Body of pancreas (tissue), 4 donors: Measurements from ENCODE around the gene RIPOR1. TPM values are rescaled to one million over a fixed set of nuclear protein-coding genes. Genes with fewer than 3 reads are reported as not detected.

Experiments
- ATAC-seq: fragments of 150-250 bp; one replicate; pipeline ENCODE4 v1.9.1; 2016
- DNase-seq, 4 donors: peaks; one replicate each; pipeline ENCODE4 v3.0.0-alpha.2; 2019
- H3K27ac ChIP-seq, 4 donors: fragments of 200-600 bp; sonication (generic); 1 replicate in 3 of 4; 2 replicates in 1 of 4; pipeline versions ENCODE4 v1.5.1 to v1.6.1; 2016 to 2019; ENCODE audit warnings: mild to moderate bottlenecking in 1 of 4, mixed read lengths in 1 of 4, moderate library complexity in 1 of 4
- H3K27me3 ChIP-seq, 2 donors: fragments of 200-600 bp; sonication (generic); one replicate each; pipeline ENCODE4 v1.6.0; 2016; ENCODE audit warnings: mild to moderate bottlenecking in 1 of 2
- H3K36me3 ChIP-seq, 2 donors: fragments of 200-600 bp; sonication (generic); replicated peaks in 1 of 2; 2 replicates each; pipeline ENCODE4 v1.5.1; 2016; ENCODE audit warnings: low read depth in 2 of 2; ENCODE audit not compliant: insufficient read depth in 1 of 2
- H3K4me1 ChIP-seq: fragments of 200-600 bp; sonication (generic); one replicate; pipeline ENCODE4 v1.6.0; 2016
- H3K4me3 ChIP-seq, 2 donors: fragments of 200-600 bp; sonication (generic); 1 replicate in 1 of 2; 2 replicates in 1 of 2; pipeline ENCODE4 v1.5.1; 2016 to 2019
- H3K9me3 ChIP-seq, 3 donors: fragments of 200-600 bp; sonication (generic); 1 replicate in 2 of 3; 2 replicates in 1 of 3; pipeline ENCODE4 v1.5.1; 2016
- POLR2A ChIP-seq, 3 donors: fragments of 450-650 bp; IDR thresholded peaks; one replicate each; pipeline ENCODE4 v1.6.1; 2016; ENCODE audit warnings: antibody characterized with exemption in 3 of 3, mild to moderate bottlenecking in 2 of 3
- WGBS, 2 donors: methylation state at CpG; one replicate each; pipeline ENCODE4 v1.1.5; 2017; 5-methylcytosine and 5-hydroxymethylcytosine counted together
- intact Hi-C: fragments of 100-400 bp; cut with DNase I; formaldehyde crosslinking; loops from one replicate; pipeline ENCODE4 v1.15.1; 2023
- small RNA-seq: library from RNA; depleted of rRNA; stranded (forward); fragments of <200 nt; gene quantifications from one replicate; pipeline ENCODE3, GENCODE V24; 2016
- total RNA-seq, 2 donors: library from RNA; depleted of rRNA; stranded (reverse); fragments of >200 nt; gene quantifications; one replicate each; pipeline ENCODE4 v1.1.0, GENCODE V29; 2016
- TF ChIP-seq, protein P1 (sequence below), 7 experiments: fragments of 450-650 bp in 4 of 7; fragments of 200-600 bp in 3 of 7; sonication (generic) in 3 of 7; IDR thresholded peaks; one replicate each; pipeline ENCODE4 v1.5.1; 2016 to 2019; ENCODE audit warnings: antibody characterized with exemption in 7 of 7

The RIPOR1 gene
- total RNA-seq, 2 donors from 2014 or later = 37.9 to 62.6 TPM

DNA sequence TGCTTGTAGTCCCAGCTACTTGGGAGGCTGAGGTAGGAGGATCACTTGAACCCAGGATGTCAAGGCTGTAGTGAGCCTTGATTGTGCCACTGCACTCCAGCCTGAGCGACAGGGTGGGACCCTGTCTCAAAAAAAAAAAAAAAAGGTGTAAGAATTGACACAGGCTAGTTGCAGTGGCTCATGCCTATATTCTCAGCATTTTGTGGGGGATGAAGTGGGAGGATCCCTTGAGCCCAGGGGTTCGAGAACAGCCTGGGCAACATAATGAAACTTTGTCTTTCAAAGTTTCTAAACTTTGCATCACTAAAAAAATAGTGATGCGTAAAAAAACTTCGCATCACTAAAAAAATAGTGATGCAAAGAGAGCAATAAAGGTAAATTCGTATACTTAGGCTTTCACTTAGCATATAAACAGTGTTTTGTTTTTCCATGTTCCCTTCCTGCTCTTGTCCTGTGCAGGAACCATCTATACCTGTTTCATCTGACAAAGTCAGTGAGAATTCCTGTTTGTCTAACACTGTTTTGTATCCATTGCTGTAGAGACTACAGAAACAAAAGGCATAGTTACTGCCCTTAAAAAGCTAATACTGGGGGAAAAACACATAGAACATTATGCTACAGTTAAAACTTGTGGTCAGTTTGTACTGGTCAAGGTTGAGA lies 65.8 kb downstream of the RIPOR1 start:
- Histone ChIP-seq H3K4me3 (no peak overlapping the region), H3K9me3 (no peaks in the 10 kb centered on the region), H3K36me3 (no peaks in the 10 kb centered on the region), H3K27me3 (no peaks in the 10 kb centered on the region), H3K27ac (peak overlapping the region in 2 of 4 donors; percentile 19 to 54), H3K4me1 (peaks cover 9% of the 10 kb centered on the region)
- intact Hi-C loops = no loop called here
- DNase-seq = no peak
- WGBS, 2 donors = 88 to 91% methylated on average over 5 of the region's 5 CpGs
- no peak for TF ChIP-seq POLR2A (IDR thresholded peaks at IDR 0.05)
- TF ChIP-seq, protein P1, sequence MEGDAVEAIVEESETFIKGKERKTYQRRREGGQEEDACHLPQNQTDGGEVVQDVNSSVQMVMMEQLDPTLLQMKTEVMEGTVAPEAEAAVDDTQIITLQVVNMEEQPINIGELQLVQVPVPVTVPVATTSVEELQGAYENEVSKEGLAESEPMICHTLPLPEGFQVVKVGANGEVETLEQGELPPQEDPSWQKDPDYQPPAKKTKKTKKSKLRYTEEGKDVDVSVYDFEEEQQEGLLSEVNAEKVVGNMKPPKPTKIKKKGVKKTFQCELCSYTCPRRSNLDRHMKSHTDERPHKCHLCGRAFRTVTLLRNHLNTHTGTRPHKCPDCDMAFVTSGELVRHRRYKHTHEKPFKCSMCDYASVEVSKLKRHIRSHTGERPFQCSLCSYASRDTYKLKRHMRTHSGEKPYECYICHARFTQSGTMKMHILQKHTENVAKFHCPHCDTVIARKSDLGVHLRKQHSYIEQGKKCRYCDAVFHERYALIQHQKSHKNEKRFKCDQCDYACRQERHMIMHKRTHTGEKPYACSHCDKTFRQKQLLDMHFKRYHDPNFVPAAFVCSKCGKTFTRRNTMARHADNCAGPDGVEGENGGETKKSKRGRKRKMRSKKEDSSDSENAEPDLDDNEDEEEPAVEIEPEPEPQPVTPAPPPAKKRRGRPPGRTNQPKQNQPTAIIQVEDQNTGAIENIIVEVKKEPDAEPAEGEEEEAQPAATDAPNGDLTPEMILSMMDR (IDR thresholded peaks at IDR 0.05) = no peak
- ATAC-seq = no peak

GRCh38 chr16:67594956-67595355 lies 66.3 kb downstream of the RIPOR1 start:
- peaks cover 9% of the 10 kb centered on the region for H3K4me1 ChIP-seq
- no peaks in the 10 kb centered on the region for H3K9me3 ChIP-seq
- H3K27me3 ChIP-seq = no peaks in the 10 kb centered on the region
- TF ChIP-seq POLR2A (IDR thresholded peaks at IDR 0.05) = no peak
- TF ChIP-seq, protein P1 (IDR thresholded peaks at IDR 0.05) = no peak
- DNase-seq = peak in 3 of 4 donors; percentile 3 to 37 (median 13)
- peak; percentile 56 for ATAC-seq
- intact Hi-C loops = no loop called here
- H3K27ac ChIP-seq = peak overlapping the region in 2 of 4 donors; percentile 19 to 54
- no peaks in the 10 kb centered on the region for H3K36me3 ChIP-seq
- 64 to 69% methylated on average over 1 of the region's 1 CpG for WGBS, 2 donors
- no peak overlapping the region for H3K4me3 ChIP-seq

Small RNA genes lying within 50 kb of the gene (small RNA-seq; reads per million reads assigned to genes)
- not detected for gene AC027682.3

Other genes starting within 250 kb of the RIPOR1 start
- gene PLEKHG4, start 249.3 kb upstream of the RIPOR1 start, total RNA-seq = 10 to 100 TPM; 21.8 to 29.6 TPM
- under 1 TPM in 1 of 2 donors, not detected in 1; under 0.01 TPM for gene KCTD19, start 202.1 kb upstream of the RIPOR1 start, total RNA-seq
- 1 to 10 TPM; 1.6 to 7.0 TPM for gene LRRC36, start 202.0 kb upstream of the RIPOR1 start, total RNA-seq
- gene TPPP3, start 135.3 kb upstream of the RIPOR1 start, total RNA-seq = 10 to 100 TPM; 11.2 to 30.0 TPM
- gene ZDHHC1, start 112.4 kb upstream of the RIPOR1 start, total RNA-seq = 10 to 100 TPM; 13.0 to 57.0 TPM
- gene HSD11B2, start 97.7 kb upstream of the RIPOR1 start, total RNA-seq = 10 to 100 TPM in 1 of 2 donors, 1 to 10 TPM in 1; 5.4 to 13.8 TPM
- 100 to 1,000 TPM in 1 of 2 donors, 10 to 100 TPM in 1; 53.7 to 102 TPM for gene ATP6V0D1, start 47.7 kb upstream of the RIPOR1 start, total RNA-seq
- gene AGRP, start 45.3 kb upstream of the RIPOR1 start, total RNA-seq = not detected
- 10 to 100 TPM; 24.4 to 33.0 TPM for gene CTCF, start 33.7 kb downstream of the RIPOR1 start, total RNA-seq
- 1 to 10 TPM in 1 of 2 donors, under 1 TPM in 1; 0.52 to 2.3 TPM for gene CARMIL2, start 116.3 kb downstream of the RIPOR1 start, total RNA-seq
- gene ACD, start 131.4 kb downstream of the RIPOR1 start, total RNA-seq = 10 to 100 TPM; 11.4 to 33.6 TPM
- 10 to 100 TPM; 21.1 to 22.8 TPM for gene PARD6A, start 132.1 kb downstream of the RIPOR1 start, total RNA-seq
- gene ENKD1, start 137.9 kb downstream of the RIPOR1 start, total RNA-seq = 10 to 100 TPM; 68.0 to 91.0 TPM
- gene C16orf86, start 138.0 kb downstream of the RIPOR1 start, total RNA-seq = 1 to 10 TPM; 7.5 to 9.6 TPM
- 10 to 100 TPM; 15.8 to 18.1 TPM for gene GFOD2, start 190.5 kb downstream of the RIPOR1 start, total RNA-seq